ENCODE measurements around the gene PLEKHM1. TPM values are rescaled to one million over a fixed set of nuclear protein-coding genes. Genes with fewer than 3 reads are reported as not detected.

The PLEKHM1 gene
- total and polyA plus RNA-seq, 2 of the 13 experiments (the other 11 are each of a cell fraction or from before 2014, with no cell fraction given), result 7.6 to 13.5 TPM

- CTCF ChIA-PET (ENCODE audit: low intra/inter-chr PET ratio, low total read pairs), result no interaction called here
- no peaks in the 10 kb centered on the region for H4K20me1 ChIP-seq (ENCODE audit: insufficient read depth, low read length)
- H3K4me1 ChIP-seq (ENCODE audit: insufficient read depth, low read length), result peaks cover 7% of the 10 kb centered on the region; the same call in 1 of the 2 replicates
- no peak overlapping the region for H3K9ac ChIP-seq (ENCODE audit: insufficient read depth, low read depth, low read length)
- WGBS (ENCODE audit: low lambda C conversion rate), result 9% methylated on average over 5 of the region's 5 CpGs
- H3K36me3 ChIP-seq (replicated peaks in 1 of 2; ENCODE audit: control insufficient read depth in 1 of 2, insufficient read depth in 2 of 2, low read length in 2 of 2), result 0 out of 5 replicates have a peak, but pooled peaks cover 0 to 1% of the 10 kb centered on the region in 2 experiments
- FAIRE-seq (no peak), ATAC-seq (no peak), DNase-seq (ENCODE audit: low spot score) (no peak)
- H3K27ac ChIP-seq (ENCODE audit: extremely low read length, insufficient read depth, low read length), result no peak overlapping the region
- H3K27me3 ChIP-seq (ENCODE audit: control insufficient read depth in 1 of 2, insufficient read depth in 2 of 2, low read length in 2 of 2), result peaks cover 0 to 25% of the 10 kb centered on the region in 2 experiments; a peak in 3 of 5 replicates
- no peak overlapping the region for H3K4me3 ChIP-seq (replicated peaks in 1 of 3; ENCODE audit: insufficient read depth in 1 of 3, low read depth in 2 of 3, low read length in 3 of 3)
- no peak overlapping the region for H2AFZ ChIP-seq (ENCODE audit: low read length)
- POLR2A ChIA-PET, result no interaction called here
- TF ChIP-seq DZIP1 (CRISPR knock-in tag; IDR thresholded peaks at IDR 0.05) (no peak), ZNF18 (CRISPR knock-in tag; IDR thresholded peaks at IDR 0.05; ENCODE audit: insufficient replicate concordance) (no peak)
- no peaks in the 10 kb centered on the region for H3K9me3 ChIP-seq (ENCODE audit: low read length)
- BruUV-seq (replicated peaks), result no TSS peak
- in situ Hi-C loops (cut with HindIII; ENCODE audit: extremely low pct_ligation_motif_present, low pct_unique_long_range_greater_than_20kb), result no loop called here
- no peaks in the 10 kb centered on the region for H3K79me2 ChIP-seq (ENCODE audit: insufficient read depth, low read length)
- H3K4me2 ChIP-seq (ENCODE audit: low read depth, low read length), result no peak overlapping the region
- intact Hi-C loops (cut with micrococcal nuclease; ENCODE audit: unreplicated experiment), result no loop called here
These were observed 99.2 kb downstream of the PLEKHM1 start for GRCh38 chr17:45391291-45391690.

GRCh38 chr17:45389354-45389753 lies 101.2 kb downstream of the PLEKHM1 start:
- Histone ChIP-seq H3K4me2 (ENCODE audit: low read depth, low read length) (no peak overlapping the region), H3K4me1 (ENCODE audit: insufficient read depth, low read length) (peaks cover 12% of the 10 kb centered on the region), H2AFZ (ENCODE audit: low read length) (no peak overlapping the region), H3K9ac (ENCODE audit: insufficient read depth, low read depth, low read length) (no peak overlapping the region), H3K27ac (ENCODE audit: extremely low read length, insufficient read depth, low read length) (no peak overlapping the region), H3K27me3 (ENCODE audit: control insufficient read depth in 1 of 2, insufficient read depth in 2 of 2, low read length in 2 of 2) (peaks cover 0 to 35% of the 10 kb centered on the region in 2 experiments; a peak in 3 of 5 replicates), H3K79me2 (ENCODE audit: insufficient read depth, low read length) (no peaks in the 10 kb centered on the region), H3K4me3 (replicated peaks in 1 of 3; ENCODE audit: insufficient read depth in 1 of 3, low read depth in 2 of 3, low read length in 3 of 3) (no peak overlapping the region), H3K9me3 (ENCODE audit: low read length) (no peaks in the 10 kb centered on the region), H3K36me3 (replicated peaks in 1 of 2; ENCODE audit: control insufficient read depth in 1 of 2, insufficient read depth in 2 of 2, low read length in 2 of 2) (no peaks in the 10 kb centered on the region), H4K20me1 (ENCODE audit: insufficient read depth, low read length) (no peaks in the 10 kb centered on the region)
- ChIA-PET POLR2A (interaction anchor here (1.4 kb wide), 1 partner anchor 36 kb away, joined by 9 read pairs; no protein-coding TSS in a partner anchor), CTCF (ENCODE audit: low intra/inter-chr PET ratio, low total read pairs) (no interaction called here)
- ATAC-seq (no peak), FAIRE-seq (no peak), DNase-seq (ENCODE audit: low spot score) (no peak)
- WGBS (ENCODE audit: low lambda C conversion rate), result 0% methylated on average over 3 of the region's 3 CpGs
- in situ Hi-C loops (cut with HindIII; ENCODE audit: extremely low pct_ligation_motif_present, low pct_unique_long_range_greater_than_20kb), result loop anchor here (5.0 kb wide), 1 partner anchor 112 kb away; no protein-coding TSS in a partner anchor
- intact Hi-C loops (cut with micrococcal nuclease; ENCODE audit: unreplicated experiment), result no loop called here
- BruUV-seq (replicated peaks), result no TSS peak
- TF ChIP-seq ZBTB7A (CRISPR knock-in tag; IDR thresholded peaks at IDR 0.05) (no peak), PAX8 (CRISPR knock-in tag; IDR thresholded peaks at IDR 0.05; ENCODE audit: borderline replicate concordance) (no peak), ZNF749 (CRISPR knock-in tag; IDR thresholded peaks at IDR 0.05; ENCODE audit: borderline replicate concordance) (no peak), SKI (IDR thresholded peaks at IDR 0.05; ENCODE audit: partially characterized antibody) (no peak), RBM39 (IDR thresholded peaks at IDR 0.05; ENCODE audit: low read depth, low read length, poor library complexity, severe bottlenecking) (no peak)
